Measurements from ENCODE around the gene ME3.

GRCh38 chr11:86715611-86716010 is 43.2 kb upstream of the ME3 start:
- no peak for TF ChIP-seq CTCF (IDR thresholded peaks at IDR 0.05)
- TF ChIP-seq POLR2A (IDR thresholded peaks at IDR 0.05), result no peak
